Ishikawa (cell line): ENCODE data around the gene FOXN3.

ENCODE experiments used
- CEBPB ChIP-seq: IDR thresholded peaks from 2 replicates; pipeline ENCODE4 v1.6.1; 2012
- CREB1 ChIP-seq: IDR thresholded peaks from 2 replicates; pipeline ENCODE4 v1.6.1; 2012; ENCODE audit warnings: low read depth
- EGR1 ChIP-seq: IDR thresholded peaks from 2 replicates; pipeline ENCODE4 v1.6.1; 2012
- EP300 ChIP-seq: IDR thresholded peaks from 2 replicates; pipeline ENCODE4 v1.6.1; 2012; ENCODE audit warnings: borderline replicate concordance
- FOXM1 ChIP-seq: IDR thresholded peaks from 2 replicates; pipeline ENCODE4 v1.6.1; 2012; ENCODE audit warnings: low read depth, borderline replicate concordance
- MAX ChIP-seq: IDR thresholded peaks from 2 replicates; pipeline ENCODE4 v1.6.1; 2012
- NFIC ChIP-seq: IDR thresholded peaks from 2 replicates; pipeline ENCODE4 v1.6.1; 2012
- RAD21 ChIP-seq: IDR thresholded peaks from 2 replicates; pipeline ENCODE4 v1.6.1; 2012; ENCODE audit warnings: low read depth
- TAF1 ChIP-seq: IDR thresholded peaks from 2 replicates; pipeline ENCODE4 v1.6.1; 2012; ENCODE audit warnings: low read depth, mild to moderate bottlenecking
- TCF12 ChIP-seq: IDR thresholded peaks from 2 replicates; pipeline ENCODE4 v1.6.1; 2012; ENCODE audit warnings: low read depth
- TEAD4 ChIP-seq: IDR thresholded peaks from 2 replicates; pipeline ENCODE4 v1.6.1; 2012
- YY1 ChIP-seq: IDR thresholded peaks from 2 replicates; pipeline ENCODE4 v1.6.1; 2012; ENCODE audit warnings: low read depth
- ZBTB7A ChIP-seq: IDR thresholded peaks from 2 replicates; pipeline ENCODE4 v1.6.1; 2012; ENCODE audit warnings: low read depth
- TF ChIP-seq, protein P1 (sequence below): IDR thresholded peaks from 2 replicates; pipeline ENCODE4 v1.6.1; 2012
- TF ChIP-seq, protein P2 (sequence below): IDR thresholded peaks from 2 replicates; pipeline ENCODE4 v1.6.1; 2012; ENCODE audit warnings: low read depth, mild to moderate bottlenecking

Gene FOXN3

DNA sequence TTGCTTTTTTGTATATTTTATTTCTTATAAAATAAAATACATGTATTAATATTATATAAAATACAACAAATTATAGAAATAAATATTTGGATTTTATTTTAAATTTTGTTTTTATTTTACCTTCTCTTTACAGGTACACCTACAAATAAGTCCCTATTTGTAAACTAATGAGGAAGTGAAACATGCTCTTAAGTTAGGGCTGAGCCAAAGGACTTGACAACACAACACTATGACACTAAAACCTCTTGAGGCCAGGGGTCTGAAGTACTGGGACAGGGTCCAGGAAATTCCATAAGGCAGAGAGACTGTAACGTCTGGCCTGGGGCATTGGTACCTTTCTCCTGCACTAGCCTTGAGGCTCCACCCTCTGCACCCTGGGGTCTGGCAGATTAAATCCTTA is 293.2 kb downstream of the FOXN3 start:
- TF ChIP-seq RAD21 (no peak), CEBPB (no peak), ZBTB7A (no peak), TAF1 (no peak), CREB1 (no peak), YY1 (no peak), NFIC (no peak), MAX (no peak), EP300 (no peak), FOXM1 (no peak), TEAD4 (no peak), TCF12 (no peak)
- TF ChIP-seq, protein P1, sequence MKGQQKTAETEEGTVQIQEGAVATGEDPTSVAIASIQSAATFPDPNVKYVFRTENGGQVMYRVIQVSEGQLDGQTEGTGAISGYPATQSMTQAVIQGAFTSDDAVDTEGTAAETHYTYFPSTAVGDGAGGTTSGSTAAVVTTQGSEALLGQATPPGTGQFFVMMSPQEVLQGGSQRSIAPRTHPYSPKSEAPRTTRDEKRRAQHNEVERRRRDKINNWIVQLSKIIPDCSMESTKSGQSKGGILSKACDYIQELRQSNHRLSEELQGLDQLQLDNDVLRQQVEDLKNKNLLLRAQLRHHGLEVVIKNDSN, result no peak
- TF ChIP-seq, protein P2, sequence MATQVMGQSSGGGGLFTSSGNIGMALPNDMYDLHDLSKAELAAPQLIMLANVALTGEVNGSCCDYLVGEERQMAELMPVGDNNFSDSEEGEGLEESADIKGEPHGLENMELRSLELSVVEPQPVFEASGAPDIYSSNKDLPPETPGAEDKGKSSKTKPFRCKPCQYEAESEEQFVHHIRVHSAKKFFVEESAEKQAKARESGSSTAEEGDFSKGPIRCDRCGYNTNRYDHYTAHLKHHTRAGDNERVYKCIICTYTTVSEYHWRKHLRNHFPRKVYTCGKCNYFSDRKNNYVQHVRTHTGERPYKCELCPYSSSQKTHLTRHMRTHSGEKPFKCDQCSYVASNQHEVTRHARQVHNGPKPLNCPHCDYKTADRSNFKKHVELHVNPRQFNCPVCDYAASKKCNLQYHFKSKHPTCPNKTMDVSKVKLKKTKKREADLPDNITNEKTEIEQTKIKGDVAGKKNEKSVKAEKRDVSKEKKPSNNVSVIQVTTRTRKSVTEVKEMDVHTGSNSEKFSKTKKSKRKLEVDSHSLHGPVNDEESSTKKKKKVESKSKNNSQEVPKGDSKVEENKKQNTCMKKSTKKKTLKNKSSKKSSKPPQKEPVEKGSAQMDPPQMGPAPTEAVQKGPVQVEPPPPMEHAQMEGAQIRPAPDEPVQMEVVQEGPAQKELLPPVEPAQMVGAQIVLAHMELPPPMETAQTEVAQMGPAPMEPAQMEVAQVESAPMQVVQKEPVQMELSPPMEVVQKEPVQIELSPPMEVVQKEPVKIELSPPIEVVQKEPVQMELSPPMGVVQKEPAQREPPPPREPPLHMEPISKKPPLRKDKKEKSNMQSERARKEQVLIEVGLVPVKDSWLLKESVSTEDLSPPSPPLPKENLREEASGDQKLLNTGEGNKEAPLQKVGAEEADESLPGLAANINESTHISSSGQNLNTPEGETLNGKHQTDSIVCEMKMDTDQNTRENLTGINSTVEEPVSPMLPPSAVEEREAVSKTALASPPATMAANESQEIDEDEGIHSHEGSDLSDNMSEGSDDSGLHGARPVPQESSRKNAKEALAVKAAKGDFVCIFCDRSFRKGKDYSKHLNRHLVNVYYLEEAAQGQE, result no peak

- TF ChIP-seq RAD21 (no peak), FOXM1 (no peak), YY1 (no peak), TAF1 (no peak), TEAD4 (no peak), MAX (no peak), EGR1 (no peak), ZBTB7A (no peak), NFIC (no peak)
- TF ChIP-seq, protein P1, result no peak
- TF ChIP-seq, protein P2, result no peak
Observed at GRCh38 chr14:89123215-89123614, 293.8 kb downstream of the FOXN3 start.

GRCh38 chr14:89121968-89122620 is 294.9 kb downstream of the FOXN3 start:
- TF ChIP-seq TCF12 (no peak), TEAD4 (no peak), NFIC (no peak), ZBTB7A (no peak), CEBPB (no peak), EP300 (no peak), MAX (no peak), YY1 (no peak), FOXM1 (no peak), EGR1 (no peak), CREB1 (no peak), TAF1 (no peak)
- TF ChIP-seq, protein P1, result no peak
- TF ChIP-seq, protein P2, result no peak

DNA sequence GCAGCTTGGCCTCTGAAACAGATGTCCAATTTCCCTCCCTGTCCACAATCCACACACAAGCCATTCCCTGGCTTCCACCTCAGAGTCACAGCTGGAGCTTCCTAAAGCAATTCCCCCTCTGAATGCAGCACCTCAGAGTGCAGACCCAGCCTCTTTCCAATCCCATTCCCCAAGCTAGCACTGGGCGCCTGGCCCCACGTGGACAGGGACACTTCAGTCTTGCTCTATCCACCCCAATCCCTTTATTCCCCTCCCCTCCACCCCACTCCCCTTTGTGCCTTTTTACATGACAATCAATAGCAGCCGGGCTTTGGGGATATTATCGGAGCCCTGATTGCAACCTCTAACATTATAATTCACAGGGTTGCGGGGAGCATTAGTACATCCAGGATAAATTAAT is 300.0 kb downstream of the FOXN3 start:
- TF ChIP-seq TAF1 (no peak), EGR1 (no peak), FOXM1 (no peak), MAX (no peak), RAD21 (no peak), EP300 (no peak), TEAD4 (no peak), YY1 (no peak)
- TF ChIP-seq, protein P1, result no peak
